HG03025 (cell line): ENCODE results near the gene FADS1.

Source experiments
- ATAC-seq: cut with Tn5 transposase; IDR thresholded peaks from one replicate; pipeline ENCODE4 v1.9.1; 2021; ENCODE audit warnings: mild to moderate bottlenecking, moderate library complexity; ENCODE audit not compliant: unreplicated experiment, low FRiP score

FADS1 gene

DNA sequence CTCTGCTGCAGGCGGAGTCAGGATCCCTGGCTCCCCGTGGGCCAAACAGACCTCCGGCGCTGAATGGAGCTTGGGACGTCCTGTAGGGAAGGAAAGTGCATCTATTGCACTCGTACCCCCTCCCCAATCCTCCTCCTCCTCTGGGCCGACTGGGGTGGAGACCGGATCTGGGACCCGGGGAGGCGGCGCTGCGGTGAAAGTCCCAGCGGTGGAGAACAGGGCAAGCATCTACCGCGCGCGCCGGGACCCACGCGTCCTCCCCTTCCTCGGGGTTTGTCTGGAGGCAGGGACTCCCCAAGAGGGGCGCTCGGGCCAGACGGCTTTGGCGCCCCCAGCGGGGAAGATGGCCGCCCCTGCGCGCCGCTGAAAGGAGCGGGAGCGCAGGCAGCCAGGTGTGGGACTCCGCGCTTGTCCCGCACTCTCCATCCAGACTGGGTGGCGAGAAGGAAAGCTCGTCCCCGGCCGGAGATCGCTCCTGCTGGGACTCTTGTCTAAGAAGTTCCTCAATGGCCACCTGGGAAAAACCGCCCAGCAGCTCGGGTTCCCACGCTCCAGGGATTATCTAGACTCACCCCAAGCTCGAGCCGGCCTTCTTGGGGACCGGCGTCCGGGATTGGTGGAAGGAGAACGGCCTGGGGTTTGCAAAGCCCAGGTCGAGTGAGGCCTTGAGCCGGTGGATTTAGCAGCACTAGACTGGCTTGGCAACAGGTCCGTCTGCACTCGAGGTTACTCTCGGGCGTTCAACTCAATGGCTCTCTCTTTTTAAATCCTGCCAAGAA is 12.0 kb upstream of the FADS1 start:
- no peak for ATAC-seq

DNA sequence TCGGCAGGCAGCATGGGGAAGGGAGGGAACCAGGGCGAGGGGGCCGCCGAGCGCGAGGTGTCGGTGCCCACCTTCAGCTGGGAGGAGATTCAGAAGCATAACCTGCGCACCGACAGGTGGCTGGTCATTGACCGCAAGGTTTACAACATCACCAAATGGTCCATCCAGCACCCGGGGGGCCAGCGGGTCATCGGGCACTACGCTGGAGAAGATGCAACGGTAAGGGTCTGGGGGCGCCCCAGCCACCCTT is 11.5 kb upstream of the FADS1 start:
- no peak for ATAC-seq

DNA sequence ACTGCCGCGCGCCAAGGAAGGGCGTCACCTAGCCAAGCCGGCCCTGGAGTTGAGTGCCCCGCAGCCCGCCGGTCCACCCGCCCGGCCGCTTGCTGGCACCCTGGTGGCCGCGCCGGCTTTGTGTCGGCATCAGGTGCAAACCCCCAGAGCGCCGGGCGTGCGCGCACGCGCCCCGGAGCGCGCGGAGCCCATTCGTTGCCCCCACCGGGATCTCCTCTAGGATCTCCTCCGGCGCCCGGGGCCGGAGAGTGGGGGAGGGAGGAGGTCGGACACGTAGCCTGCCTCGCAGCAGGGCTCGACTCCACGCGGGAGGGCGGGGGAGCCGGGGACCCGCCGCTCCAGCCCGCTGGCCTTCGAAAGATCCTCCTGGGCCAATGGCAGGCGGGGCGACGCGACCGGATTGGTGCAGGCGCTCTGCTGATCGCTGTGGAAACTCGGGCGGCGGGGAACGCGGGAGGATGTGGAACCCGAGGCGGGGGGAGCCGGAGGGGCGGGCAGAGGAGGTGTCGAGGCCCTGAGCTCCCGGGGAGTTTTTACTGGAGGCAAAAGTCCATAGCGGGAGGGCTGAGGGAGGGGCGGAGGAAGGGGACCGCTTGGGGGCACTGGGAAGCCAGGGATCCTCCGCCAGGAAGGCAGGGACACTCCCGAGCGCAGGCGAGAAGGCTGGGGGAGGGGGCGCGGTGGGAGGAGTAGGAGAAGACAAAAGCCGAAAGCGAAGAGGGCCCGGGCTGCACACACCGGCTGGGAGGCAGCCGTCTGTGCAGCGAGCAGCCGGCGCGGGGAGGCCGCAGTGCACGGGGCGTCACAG is 11.0 kb upstream of the FADS1 start, which contains the start of gene FADS2:
Gene FADS2, plus strand, starts transcription at position 730 of the 808 bp plus-strand sequence. CDS start 91 bp downstream, outside the sequence.
- peak; percentile 64 for ATAC-seq

DNA sequence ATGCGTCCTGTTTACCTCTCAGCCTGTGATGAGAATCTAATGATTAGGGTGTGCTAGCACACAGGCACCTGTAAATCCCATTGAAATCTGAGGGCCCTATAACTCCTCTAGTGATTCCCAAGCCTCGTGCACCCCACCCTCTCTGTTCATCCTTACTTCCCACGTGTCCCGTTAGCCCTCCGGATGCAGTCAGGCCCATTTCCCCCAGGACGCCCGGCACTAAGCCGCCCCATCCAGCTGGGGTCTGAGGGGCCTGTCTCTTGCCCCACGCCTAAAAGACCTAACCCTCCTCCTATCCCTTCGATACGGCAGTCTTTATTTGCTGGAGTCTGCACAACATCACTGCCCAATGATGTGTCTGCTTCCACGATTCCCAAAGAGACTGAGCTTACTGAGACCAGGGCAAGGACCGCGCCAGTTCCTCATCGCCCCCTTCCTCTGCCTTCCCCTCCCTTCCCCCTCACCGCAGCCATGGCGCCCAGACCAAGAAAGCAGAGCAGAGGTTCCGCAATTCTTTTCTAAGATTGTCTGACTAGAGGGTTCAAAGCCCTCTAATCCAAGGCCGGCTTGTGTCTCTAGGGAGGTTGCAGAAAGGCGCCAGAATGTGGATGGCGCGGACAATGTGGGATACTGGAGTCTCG is 10.2 kb upstream of the FADS1 start:
- ATAC-seq: no peak

DNA sequence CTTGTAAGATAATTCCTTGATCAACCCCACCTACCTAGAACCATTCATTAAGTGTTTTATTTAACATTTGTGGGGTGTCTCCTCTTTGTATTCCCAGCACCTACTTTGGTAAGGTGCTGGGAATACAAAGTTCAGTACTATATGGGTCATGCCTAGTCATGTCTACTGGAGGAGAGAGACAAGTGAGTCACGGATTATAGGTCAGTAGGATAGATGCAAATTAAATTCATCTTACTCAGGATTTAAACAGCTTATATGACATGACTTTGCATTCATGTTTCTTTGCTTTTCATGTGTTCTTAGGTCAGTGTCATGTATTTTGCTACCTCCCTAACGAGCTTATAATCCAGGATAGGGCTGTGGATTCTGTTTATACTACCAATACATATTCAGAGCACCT is 3.4 kb upstream of the FADS1 start:
- no peak for ATAC-seq

DNA sequence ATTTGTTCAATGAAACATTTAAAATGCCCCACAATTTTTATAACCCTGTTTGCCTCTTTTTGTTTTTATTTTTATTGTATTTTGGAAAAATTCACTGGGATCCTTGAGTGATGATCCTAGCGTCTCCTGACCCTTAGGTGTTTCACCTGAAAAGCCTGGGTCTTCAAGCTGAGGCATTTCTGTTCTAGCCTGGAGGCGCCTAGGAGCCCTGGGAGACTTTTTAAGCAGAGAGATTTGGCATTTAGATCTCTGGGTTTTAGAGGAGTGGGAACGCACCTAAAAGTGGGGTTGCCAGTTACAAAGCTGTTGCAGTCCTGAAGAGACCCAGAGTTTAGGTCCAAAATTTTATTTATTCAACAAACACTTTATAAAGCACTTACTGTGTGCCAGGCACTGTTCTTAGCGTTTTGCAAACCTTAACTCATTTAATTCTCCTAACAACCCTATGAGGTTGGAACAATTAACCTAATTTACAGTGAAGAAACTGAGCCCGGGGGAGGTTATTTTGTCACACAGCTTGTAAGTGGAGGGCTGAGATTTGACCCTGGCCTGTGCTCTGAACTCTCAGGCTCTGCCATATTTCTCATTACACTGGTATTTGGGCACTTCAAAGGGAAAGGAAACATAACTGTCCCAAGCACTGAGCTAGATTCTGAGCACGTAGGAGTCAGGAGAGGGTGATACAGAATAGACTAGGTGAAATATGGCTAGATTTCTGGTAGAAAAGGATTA is 834 bp upstream of the FADS1 start:
- no peak for ATAC-seq

DNA sequence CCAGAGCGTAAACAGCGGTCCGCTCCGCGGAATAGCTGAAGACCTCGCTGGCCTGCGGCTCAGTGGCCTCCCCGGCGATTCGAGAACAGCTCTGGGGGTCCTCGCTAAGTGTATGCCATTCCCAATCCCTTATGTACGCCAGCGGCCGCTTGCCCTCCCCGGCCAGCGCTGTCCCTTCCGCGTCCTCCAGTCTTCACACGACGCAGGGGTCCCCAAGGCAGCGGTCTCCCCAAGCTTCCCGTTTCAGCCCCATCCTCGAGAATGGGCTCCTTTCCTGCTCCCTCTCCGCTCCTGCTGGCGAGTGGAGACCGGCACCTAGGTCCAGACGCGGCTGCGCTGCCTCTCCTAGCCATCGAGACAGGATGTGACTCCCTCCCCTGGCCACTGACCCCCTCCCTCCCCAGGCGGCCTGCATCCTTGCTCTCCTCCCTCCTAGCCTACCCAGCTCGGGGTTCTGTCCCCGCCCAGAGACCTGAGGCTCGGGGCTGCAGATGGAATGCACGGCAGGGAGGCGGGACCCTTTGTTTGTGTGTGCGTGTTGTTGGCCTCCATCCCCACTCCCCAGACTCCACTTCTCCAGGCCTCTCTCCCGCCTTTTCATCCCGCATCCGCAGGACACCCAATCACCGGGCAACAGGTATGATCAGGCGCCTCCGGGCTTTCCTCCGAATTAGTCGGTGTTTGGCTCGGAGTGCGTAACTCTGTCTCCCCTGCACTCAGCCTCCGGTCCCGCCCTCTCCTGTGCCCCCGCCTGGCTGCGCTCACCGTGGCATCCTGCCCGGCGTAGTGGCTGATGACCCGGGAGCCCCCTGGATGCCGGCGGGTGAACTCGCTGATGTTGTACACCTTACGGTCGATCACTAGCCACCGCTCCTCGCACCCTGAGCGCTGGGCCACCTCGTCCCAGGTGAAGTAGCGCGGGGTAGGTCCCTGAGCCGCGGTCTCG is 740 bp downstream of the FADS1 start:
- ATAC-seq: no peak

DNA sequence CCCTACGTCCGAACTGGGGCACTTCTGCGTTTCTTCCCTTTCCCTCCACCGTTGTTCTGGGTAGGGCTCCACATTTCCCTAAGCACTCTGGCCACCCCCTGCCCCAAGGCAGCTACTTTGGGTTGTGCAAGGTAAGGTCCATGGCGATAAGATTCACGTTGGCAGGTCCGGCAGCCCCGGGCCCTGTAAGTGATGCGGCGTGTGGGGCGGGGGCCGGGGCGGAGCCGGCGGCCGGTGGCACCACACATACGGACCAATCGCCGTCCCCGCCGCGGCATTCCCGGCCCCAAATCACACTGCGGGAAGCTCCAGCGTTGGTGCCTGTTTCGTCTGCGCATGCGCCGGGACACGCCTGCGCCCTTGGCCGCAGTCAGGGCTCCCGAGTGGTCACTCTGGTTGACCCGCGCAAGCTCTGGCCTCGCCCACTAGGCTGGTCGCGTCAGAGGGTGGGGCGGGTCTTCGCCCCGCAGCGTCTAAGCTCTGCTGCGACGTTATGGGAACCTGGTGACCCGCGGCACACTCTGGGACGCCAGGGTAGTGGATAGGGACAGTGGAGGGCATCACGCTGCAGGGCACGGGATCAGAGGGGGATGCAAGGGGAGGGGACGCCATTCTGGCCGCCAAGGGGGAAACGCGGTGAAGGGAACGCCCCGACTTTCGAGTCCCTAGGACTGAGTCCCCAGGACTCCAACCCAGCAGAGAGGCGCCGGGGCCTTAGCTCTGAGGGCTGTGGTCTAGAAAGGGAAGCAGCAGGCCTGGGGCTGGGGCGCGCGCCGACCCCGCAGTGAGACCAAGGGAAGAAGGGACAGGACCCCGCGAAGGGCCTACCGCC is 1.6 kb downstream of the FADS1 start:
- peak; percentile 45 for ATAC-seq

DNA sequence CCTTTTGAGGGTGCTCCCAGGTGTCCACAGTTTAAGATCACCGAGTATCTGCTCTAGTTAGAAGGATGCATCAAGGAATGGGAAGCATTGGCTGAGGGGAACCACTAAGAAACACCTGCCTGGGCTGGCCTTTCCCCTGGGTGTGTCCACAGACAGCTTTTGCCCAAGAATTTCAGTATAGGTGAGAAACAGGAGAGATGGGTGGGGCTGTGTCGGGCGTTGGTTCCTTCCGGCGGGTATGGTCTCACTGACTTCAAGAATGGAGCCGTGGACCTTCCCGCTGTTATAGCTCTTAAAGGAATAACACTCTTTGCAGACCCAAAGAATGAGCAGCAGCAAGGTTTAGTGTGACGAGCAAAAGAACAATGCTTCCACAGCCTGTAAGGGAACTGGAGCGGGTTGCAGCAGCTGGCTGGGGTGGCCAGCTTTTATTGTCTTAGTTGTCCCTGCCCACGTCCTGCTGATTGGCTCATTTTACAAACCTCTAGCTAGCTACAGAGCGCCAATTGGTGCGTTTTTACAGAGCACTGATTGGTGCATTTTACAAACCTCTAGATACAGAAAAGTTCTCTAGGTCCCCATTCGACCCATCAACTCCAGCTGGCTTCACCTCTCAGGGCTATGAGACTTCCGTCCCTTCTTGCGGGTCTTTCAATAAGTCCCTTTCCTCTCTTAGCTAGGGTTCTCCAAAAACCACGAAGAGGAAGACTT is 2.4 kb downstream of the FADS1 start:
- ATAC-seq: no peak

DNA sequence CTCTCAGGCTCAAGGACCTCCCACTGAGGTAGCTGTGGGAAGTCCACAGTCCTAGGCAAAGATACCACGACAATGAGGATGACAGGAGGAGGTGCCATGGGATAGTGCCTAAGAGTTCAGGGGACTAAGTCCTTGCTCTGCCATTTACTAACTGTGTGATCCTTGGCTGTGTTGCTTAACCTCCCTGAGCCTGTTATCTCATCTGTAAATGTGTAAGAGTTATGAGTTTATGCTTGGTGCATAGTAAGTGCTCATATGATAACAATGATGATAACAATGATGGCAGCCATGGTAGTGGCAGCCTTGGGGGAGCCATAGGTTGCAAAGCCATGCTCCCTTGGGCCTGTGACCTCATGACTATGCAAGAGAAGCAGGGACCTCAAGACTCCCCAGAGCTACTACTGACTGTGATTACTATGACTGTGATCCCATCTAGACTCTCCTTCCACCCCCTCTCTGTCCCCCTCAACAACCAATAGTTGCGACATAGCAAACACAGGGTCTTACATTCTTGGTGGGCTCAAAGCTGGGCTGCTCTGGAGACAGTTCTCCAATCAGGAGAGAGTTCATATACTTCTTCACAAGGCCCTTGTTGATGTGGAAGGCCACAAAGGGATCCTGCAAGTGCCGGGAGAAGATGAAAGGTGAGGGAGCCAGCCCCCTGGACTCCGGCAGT is 3.9 kb downstream of the FADS1 start:
- no peak for ATAC-seq

DNA sequence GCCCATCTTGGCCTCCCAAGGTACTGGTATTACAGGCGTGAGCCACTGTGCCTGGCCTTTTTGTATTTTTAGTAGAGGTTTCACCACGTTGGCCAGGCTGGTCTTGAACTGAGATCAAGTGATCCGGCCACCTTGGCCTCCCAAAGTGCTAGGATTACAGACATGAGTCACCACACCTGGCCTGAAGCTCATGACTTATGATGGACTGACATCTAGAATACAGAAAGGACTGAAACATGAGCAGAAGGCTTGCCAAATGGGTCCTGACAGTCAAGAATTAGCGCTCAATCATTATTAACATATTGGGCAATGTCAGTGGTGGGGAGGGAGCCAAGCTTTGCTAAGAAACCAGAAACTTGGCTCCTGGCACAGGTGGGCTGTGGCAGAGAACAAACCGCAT is 5.0 kb downstream of the FADS1 start:
- ATAC-seq: no peak

DNA sequence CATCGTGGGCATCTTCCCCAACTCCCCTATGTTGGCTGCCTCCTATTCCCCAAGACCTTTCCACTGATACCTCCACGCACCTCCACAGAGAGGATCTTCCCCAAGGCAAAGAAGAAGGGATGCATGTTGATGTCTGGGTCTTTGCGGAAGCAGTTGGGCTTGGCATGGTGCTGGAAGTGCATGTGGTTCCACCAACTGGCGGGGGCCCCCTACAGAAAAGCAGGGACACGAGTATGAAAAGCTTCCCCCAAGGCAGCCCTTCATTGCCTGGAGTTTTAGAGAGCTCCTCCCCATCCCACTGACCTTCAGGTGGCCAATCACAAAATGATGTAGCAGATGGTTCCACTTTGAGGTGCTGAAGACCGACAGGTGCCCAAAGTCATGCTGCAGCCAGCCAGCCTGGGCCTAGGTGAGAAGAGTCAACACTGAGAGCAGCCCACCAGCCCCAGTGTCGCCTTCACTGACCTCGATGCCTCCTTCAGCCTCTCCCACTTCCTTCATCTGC is 6.1 kb downstream of the FADS1 start:
- no peak for ATAC-seq

DNA sequence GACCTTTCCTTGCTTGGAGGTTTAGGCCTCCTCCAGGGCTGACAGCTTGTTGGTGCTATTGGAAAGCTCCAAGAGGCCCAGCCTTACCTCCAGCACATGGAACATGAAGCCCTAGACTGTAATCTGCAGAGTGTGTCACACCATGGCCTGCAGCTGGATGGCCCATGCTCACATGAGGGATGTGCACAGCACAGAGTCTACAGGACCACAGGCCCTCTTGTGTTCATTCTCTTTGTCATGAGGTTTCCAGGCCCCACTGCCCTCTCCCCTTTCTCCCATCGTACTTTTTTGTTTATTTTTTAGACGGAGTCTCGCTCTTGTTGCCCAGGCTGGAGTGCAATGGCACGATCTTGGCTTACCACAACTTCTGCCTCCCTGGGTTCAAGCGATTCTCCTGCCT is 10.0 kb downstream of the FADS1 start:
- ATAC-seq: no peak

DNA sequence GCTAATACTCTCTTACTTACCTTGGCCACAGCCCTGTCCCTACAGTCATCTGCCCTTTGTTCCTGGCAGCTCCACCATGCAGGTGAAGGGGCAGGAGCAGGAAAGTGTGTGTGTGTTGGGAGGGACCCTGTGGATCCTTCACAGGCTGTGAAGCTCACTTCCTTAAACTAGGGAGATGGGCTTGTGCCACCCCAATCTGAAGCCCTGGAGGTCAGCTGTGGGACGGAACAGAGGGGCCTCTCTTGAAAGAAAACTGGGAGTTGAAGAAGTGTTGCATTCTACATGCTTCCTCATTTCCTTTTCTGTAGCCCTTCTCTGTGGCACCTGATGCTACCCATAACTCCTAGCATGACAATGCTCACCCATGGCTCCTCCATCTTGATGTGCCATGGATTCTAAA is 11.7 kb downstream of the FADS1 start:
- no peak for ATAC-seq

DNA sequence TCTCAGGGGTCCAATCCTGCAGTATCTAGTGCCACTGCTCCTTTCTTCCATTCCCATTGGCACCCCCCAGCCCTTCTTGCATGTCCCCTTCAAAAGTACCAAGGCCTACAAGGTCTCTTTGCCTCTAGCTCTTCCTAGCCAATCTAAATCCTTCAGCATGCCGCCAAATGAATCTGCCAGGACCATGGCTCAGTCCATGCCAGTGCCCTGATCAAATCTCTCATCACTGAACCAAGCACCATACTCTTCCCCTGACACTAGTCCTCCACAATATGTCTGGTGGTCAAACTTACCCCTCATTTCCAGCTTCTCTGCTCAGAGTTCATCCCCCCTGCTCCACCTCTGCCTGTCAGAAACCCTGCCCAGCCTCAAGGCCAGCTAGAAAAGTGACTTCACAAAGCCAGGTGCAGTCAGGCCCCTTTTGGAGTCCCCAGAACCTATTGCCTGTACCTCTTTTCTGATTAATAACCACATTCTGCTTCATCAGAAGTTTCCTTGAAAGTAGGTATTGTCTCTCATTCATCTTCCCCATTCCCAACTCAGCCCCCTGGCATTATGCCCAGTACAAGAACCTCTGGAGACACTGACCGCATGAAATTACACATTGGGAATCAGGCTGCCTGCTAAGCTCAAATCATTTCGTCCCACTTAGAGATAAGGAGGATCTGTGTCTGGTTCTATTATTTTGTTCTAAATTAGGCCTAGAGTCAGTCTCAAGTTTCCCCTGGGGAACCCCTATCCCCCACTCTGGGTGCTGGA is 12.7 kb downstream of the FADS1 start:
- ATAC-seq: no peak

DNA sequence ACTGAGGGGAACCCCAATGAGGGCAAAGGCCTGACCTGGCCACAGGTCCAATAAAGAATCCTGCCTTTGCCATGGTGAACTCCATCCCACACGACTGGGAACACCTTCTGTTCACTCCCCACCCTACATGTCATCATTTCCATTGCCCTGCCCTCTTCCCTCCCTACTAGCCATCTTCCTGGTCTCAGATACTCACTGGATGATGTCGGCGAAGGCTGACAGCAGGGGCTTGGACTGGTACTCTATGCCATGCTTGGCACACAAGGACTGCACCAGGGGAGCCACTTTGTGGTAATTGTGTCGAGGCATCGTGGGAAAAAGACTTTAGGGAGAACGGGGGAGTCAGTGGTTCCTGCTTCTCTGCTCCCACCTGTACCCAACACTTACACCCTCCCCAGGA is 14.2 kb downstream of the FADS1 start:
- ATAC-seq: no peak
